SH-SY5Y (cell line): ENCODE measurements around the gene C1orf141.

Experiments
- GATA2 ChIP-seq: IDR thresholded peaks from 2 replicates; pipeline ENCODE4 v1.6.1; 2011; ENCODE audit warnings: mild to moderate bottlenecking, low read depth, low read length
- GATA3 ChIP-seq: IDR thresholded peaks from 2 replicates; pipeline ENCODE4 v1.6.1; 2011; ENCODE audit warnings: low read depth, mild to moderate bottlenecking, low read length, moderate library complexity

GRCh38 chr1:67148516-67149178 is 13.9 kb upstream of the C1orf141 start:
- TF ChIP-seq GATA3 (no peak), GATA2 (no peak)
